Esophagus squamous epithelium (tissue), 5 donors: ENCODE measurements around the gene DOCK3. TPM values are rescaled to one million over a fixed set of nuclear protein-coding genes. Genes with fewer than 3 reads are reported as not detected.

Experiments used
- DNase-seq: peaks from one replicate; lab custom pipeline; 2025; lab: John Stamatoyannopoulos, UW
- H3K27ac ChIP-seq, 4 donors: fragments of 200-600 bp; sonication (generic); one replicate each; pipeline ENCODE4 v1.5.1; 2016 to 2019; ENCODE audit warnings: mild to moderate bottlenecking in 1 of 4
- H3K27me3 ChIP-seq, 4 donors: fragments of 200-600 bp; sonication (generic); 1 replicate in 3 of 4; 2 replicates in 1 of 4; pipeline versions ENCODE4 v1.5.1 to v1.6.0; 2017 to 2021; ENCODE audit warnings: antibody characterized with exemption in 1 of 4
- H3K36me3 ChIP-seq, 3 donors: fragments of 200-600 bp; sonication (generic); one replicate each; pipeline ENCODE4 v1.5.1; 2016 to 2019
- H3K4me1 ChIP-seq, 3 donors: fragments of 200-600 bp; sonication (generic); one replicate each; pipeline ENCODE4 v1.5.1; 2017 to 2019
- H3K4me3 ChIP-seq, 4 donors: fragments of 200-600 bp; sonication (generic); 1 replicate in 3 of 4; 2 replicates in 1 of 4; pipeline ENCODE4 v1.5.1; 2016 to 2019; ENCODE audit warnings: mild to moderate bottlenecking in 2 of 4, moderate library complexity in 1 of 4
- H3K9me3 ChIP-seq, 3 donors: fragments of 200-600 bp; sonication (generic); one replicate each; pipeline ENCODE4 v1.5.1; 2016 to 2019
- POLR2A ChIP-seq, 4 donors: fragments of 450-650 bp; IDR thresholded peaks; one replicate each; pipeline ENCODE4 v1.6.1; 2017; ENCODE audit warnings: antibody characterized with exemption in 4 of 4, mild to moderate bottlenecking in 4 of 4, moderate library complexity in 3 of 4
- WGBS, 2 donors: methylation state at CpG; one replicate each; pipeline ENCODE4 v1.1.5; 2018; 5-methylcytosine and 5-hydroxymethylcytosine counted together
- intact Hi-C: fragments of 100-400 bp; cut with DNase I; formaldehyde crosslinking; loops from one replicate; pipeline ENCODE4 v1.15.0; 2022
- total RNA-seq, 4 donors: library from RNA; depleted of rRNA; stranded (reverse); fragments of >200 nt; gene quantifications; one replicate each; pipeline ENCODE4 v1.1.0, GENCODE V29; 2016
- TF ChIP-seq, protein P1 (sequence below), 6 experiments: fragments of 450-650 bp in 4 of 6; fragments of 200-600 bp in 2 of 6; sonication (generic) in 2 of 6; IDR thresholded peaks; one replicate each; pipeline ENCODE4 v1.5.1; 2016 to 2019; ENCODE audit warnings: antibody characterized with exemption in 6 of 6, mild to moderate bottlenecking in 4 of 6, moderate library complexity in 4 of 6
- donor health status: DM: yes; HTN: yes; CAD: no.

Gene DOCK3
- total RNA-seq, 4 donors from 2014 or later = 0.92 to 1.7 (median 1.4) TPM

DNA sequence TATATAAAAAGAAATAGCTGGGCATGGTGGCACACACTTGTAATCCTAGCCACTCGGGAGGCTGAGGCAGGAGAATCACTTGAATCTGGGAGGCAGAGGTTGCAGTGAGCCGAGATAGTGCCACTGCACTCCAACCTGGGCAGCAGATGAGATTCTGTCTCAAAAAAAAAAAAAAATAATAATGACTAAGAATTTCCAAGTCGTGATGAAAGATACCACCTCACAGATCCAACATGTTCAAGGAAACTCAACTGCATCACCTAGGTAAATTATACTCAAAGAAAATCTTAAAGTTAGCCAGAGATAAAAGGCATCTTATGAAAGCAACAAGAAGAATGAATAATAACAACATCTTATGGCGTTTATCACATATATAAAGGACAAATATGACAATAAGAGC is 50.1 kb downstream of the DOCK3 start:
- TF ChIP-seq, protein P1, sequence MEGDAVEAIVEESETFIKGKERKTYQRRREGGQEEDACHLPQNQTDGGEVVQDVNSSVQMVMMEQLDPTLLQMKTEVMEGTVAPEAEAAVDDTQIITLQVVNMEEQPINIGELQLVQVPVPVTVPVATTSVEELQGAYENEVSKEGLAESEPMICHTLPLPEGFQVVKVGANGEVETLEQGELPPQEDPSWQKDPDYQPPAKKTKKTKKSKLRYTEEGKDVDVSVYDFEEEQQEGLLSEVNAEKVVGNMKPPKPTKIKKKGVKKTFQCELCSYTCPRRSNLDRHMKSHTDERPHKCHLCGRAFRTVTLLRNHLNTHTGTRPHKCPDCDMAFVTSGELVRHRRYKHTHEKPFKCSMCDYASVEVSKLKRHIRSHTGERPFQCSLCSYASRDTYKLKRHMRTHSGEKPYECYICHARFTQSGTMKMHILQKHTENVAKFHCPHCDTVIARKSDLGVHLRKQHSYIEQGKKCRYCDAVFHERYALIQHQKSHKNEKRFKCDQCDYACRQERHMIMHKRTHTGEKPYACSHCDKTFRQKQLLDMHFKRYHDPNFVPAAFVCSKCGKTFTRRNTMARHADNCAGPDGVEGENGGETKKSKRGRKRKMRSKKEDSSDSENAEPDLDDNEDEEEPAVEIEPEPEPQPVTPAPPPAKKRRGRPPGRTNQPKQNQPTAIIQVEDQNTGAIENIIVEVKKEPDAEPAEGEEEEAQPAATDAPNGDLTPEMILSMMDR (IDR thresholded peaks at IDR 0.05) = no peak
- no peak for TF ChIP-seq POLR2A (IDR thresholded peaks at IDR 0.05)
- 72% methylated on average over 4 of the region's 4 CpGs for WGBS, 2 donors
- no peak for DNase-seq
- intact Hi-C loops = no loop called here
- Histone ChIP-seq H3K27me3 (no peaks in the 10 kb centered on the region), H3K4me3 (no peak overlapping the region), H3K4me1 (no peaks in the 10 kb centered on the region), H3K27ac (no peak overlapping the region), H3K36me3 (no peaks in the 10 kb centered on the region), H3K9me3 (no peaks in the 10 kb centered on the region)

GRCh38 chr3:50734985-50735384 is 60.3 kb downstream of the DOCK3 start:
- no peaks in the 10 kb centered on the region for H3K36me3 ChIP-seq
- no peak for DNase-seq
- no peak overlapping the region for H3K27ac ChIP-seq
- no peak overlapping the region for H3K4me3 ChIP-seq
- peaks cover 0 to 18% (median 12%) of the 10 kb centered on the region in 3 donors for H3K9me3 ChIP-seq
- H3K27me3 ChIP-seq = no peaks in the 10 kb centered on the region
- no peak for TF ChIP-seq POLR2A (IDR thresholded peaks at IDR 0.05)
- TF ChIP-seq, protein P1 (IDR thresholded peaks at IDR 0.05) = no peak
- intact Hi-C loops = no loop called here
- 48 to 73% methylated on average over 1 of the region's 1 CpG for WGBS, 2 donors
- no peaks in the 10 kb centered on the region for H3K4me1 ChIP-seq

GRCh38 chr3:50737193-50737905 is 62.6 kb downstream of the DOCK3 start:
- no peak for DNase-seq
- Histone ChIP-seq H3K27me3 (no peaks in the 10 kb centered on the region), H3K4me1 (no peaks in the 10 kb centered on the region), H3K9me3 (peaks cover 0 to 18% (median 12%) of the 10 kb centered on the region in 3 donors), H3K4me3 (no peak overlapping the region), H3K36me3 (no peaks in the 10 kb centered on the region), H3K27ac (no peak overlapping the region)
- 56 to 86% methylated on average over 1 of the region's 1 CpG for WGBS, 2 donors
- TF ChIP-seq, protein P1 (IDR thresholded peaks at IDR 0.05) = no peak
- no peak for TF ChIP-seq POLR2A (IDR thresholded peaks at IDR 0.05)
- intact Hi-C loops = no loop called here

- Histone ChIP-seq H3K4me3 (no peak overlapping the region), H3K27ac (no peak overlapping the region), H3K4me1 (no peaks in the 10 kb centered on the region), H3K9me3 (peaks cover 0 to 18% (median 12%) of the 10 kb centered on the region in 3 donors), H3K36me3 (no peaks in the 10 kb centered on the region), H3K27me3 (no peaks in the 10 kb centered on the region)
- 59 to 66% methylated on average over 4 to 6 of the region's 6 CpGs for WGBS, 2 donors
- DNase-seq = no peak
- intact Hi-C loops = no loop called here
- TF ChIP-seq, protein P1 (IDR thresholded peaks at IDR 0.05) = no peak
- TF ChIP-seq POLR2A (IDR thresholded peaks at IDR 0.05) = no peak
Measured at GRCh38 chr3:50737906-50738598, 63.3 kb downstream of the DOCK3 start.

DNA sequence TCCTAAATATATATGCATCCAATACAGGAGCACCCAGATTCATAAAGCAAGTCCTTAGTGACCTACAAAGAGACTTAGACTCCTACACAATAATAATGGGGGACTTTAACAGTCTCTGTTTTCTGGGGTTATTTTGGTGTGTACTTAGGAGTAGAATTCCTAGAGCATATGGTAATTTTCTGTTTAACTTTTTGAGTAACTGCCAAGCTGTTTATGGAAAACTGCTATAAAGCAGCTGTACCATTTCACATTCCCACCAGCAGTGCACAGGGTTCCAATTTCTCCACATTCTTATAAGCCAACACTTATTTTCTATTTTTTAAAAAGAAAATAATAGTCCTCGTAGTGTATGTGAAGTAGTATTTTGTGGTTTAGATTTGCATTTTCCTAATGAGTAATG is 68.9 kb downstream of the DOCK3 start:
- no peaks in the 10 kb centered on the region for H3K9me3 ChIP-seq
- no peak overlapping the region for H3K27ac ChIP-seq
- DNase-seq = no peak
- TF ChIP-seq, protein P1 (IDR thresholded peaks at IDR 0.05) = no peak
- TF ChIP-seq POLR2A (IDR thresholded peaks at IDR 0.05) = no peak
- no peaks in the 10 kb centered on the region for H3K27me3 ChIP-seq
- WGBS, 2 donors = 56 to 64% methylated on average over 1 of the region's 1 CpG
- H3K4me1 ChIP-seq = no peaks in the 10 kb centered on the region
- intact Hi-C loops = no loop called here
- no peaks in the 10 kb centered on the region for H3K36me3 ChIP-seq
- H3K4me3 ChIP-seq = no peak overlapping the region
